HG03045 (cell line): Measurements from ENCODE around the gene CCDC175.

Experiments used
- ATAC-seq: cut with Tn5 transposase; IDR thresholded peaks from one replicate; pipeline ENCODE4 v1.9.1; 2021; ENCODE audit warnings: mild to moderate bottlenecking, moderate library complexity; ENCODE audit not compliant: unreplicated experiment

CCDC175 gene

DNA sequence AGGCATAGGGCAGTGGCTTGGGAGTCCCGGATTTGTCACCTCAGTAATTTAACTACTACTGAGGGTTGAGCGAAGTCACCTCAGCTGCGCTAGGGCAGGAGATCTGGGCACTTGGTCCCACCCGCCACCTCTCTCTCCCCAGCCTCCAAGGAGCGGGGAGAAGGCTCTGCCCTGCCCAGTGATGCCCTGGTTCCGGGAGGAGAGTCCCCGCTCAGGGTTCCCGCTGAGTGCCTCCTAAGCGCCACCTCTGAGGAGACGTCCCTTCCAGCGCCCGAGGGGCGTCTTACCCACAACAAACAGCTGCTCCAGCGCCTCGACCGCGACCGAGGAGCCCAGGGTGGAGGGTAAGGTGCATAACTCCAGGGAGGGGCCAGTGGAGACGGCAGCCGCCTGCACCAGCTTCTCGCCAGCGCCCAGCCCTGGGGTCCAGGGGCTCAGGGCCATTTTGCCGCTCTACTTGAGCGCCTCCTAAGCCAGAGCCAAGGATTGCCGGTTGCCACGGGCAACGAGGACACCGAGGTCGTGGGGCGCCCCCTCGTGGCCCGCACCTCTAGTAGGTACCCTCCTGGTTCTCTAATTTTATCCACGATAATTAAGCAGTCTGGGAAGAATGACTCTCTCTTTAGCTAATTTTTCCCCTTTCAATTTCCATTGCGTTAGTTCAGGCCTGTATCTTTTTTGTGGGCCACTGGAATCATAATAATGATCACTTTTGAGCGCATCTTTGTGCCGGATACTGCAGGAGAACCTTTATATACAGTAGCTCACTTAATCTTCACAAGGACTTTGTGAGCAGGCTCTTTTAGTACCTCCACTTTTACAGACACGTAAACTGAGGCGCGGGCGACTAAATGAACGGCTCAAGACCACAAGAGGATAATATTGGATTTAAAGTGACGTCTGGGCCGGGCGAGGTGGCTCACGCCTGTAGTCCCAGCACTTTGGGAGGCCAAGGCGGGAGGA, at the start of gene CCDC175:
CCDC175 (minus strand) TSS at position 481 of the 963 bp plus-strand sequence; CDS start at position 444, 37 bp downstream.
- ATAC-seq: peak; percentile 96

DNA sequence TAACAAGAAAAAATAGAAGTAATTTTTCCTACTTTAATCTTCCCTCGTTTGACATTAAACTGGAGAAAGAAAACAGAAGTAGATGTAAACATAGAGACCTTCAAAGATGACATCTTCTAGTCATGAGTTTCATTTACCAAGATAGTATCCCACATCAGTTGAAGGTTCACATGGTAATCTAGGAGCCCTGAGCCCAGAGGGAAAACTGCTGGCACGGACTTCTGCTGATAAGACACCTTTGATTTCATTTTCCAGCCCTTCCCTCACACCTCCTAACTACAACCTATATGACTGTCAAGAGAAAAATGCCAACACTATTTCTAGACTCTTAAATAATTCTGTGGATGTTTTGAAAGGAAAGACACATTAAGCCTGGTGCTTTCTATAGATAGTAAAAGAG, 46.0 kb upstream of the CCDC175 start:
- no peak for ATAC-seq

DNA sequence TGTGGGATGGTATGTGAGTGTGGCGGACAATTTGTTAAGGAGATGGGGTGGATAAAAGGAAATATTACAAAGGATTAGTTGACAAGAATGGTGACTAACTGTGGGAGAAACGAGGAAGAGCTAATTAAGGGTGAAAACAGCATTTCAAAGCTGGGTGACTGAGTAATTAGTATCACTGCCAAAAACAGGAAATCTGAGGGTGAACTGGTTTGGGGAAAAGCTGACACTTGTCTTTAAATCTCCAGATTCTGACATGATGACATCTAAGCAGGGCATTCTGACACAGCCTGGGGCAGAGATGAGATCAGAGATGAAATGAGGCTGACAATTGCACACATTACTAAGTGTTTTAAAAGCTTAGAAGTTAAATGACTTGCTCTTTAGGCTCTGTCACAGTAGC, 42.4 kb upstream of the CCDC175 start:
- ATAC-seq: no peak

DNA sequence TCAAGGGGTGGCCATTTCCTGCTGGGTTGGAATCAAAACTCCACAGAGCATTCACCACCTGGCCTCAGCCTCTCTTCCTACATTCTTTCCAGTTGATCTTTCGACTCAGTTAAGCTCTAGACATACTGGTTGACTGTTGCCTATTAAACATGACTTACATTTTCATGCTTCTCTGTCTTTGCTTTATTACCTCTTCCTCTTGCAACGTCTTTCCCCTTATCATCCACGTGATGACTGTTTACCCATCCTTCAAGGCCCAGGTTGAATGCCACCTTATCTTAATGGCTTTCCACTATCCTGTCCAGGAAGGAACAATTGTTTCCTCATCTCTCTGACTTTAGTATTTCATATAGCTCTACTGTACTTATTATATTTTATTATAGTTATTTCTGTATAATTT, 24.4 kb upstream of the CCDC175 start:
- ATAC-seq: no peak

DNA sequence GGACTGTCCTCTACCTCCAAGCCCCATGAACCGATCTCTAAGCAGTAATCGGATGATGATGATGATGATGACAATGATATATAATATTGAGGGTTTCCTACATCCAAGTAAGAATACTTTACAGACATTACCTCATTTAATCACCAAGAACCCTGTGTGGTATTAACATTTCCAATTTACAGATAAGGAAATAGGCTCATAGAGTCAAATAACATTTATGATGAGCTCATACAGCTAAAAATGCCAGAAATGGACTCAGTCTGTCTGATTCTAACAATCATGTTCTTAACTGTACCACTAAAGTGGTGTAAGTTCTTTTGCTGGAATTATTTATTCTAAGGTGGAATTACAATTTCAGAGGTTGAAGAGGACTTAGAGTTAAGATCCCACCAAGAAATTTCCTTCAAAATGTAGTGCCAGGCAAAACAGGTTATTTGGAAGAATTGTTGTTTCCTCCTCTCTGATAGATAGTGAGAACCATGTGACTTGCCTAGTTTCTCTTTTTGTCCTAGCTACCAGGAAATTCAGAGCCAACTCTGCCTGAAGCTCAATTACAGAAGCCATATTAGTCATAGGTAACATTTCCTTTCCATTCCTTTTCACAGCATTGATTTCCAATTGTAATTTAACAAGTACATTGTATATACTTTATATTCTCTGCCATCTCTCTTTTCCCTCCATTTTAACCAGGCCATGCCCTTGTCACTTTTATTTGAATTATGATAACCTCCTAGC, 23.8 kb upstream of the CCDC175 start:
- no peak for ATAC-seq

DNA sequence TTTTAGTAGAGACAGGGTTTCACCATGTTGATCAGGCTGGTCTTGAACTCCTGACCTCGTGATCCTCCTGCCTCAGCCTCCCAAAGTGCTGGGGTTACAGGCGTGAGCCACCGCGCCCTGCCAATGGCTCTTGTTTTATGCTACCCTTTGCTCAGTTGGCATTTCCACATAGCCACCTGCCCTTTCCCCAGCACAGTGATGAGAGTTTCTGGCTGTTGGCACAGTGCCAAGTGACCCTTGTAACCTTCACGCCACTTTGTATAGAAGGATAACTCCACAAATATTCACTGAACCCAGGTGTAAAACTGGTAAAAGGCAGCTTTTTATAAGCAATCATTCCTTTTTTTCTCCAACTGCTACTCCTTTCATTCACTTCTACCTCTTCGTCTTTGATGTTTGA, 18.5 kb upstream of the CCDC175 start:
- no peak for ATAC-seq

DNA sequence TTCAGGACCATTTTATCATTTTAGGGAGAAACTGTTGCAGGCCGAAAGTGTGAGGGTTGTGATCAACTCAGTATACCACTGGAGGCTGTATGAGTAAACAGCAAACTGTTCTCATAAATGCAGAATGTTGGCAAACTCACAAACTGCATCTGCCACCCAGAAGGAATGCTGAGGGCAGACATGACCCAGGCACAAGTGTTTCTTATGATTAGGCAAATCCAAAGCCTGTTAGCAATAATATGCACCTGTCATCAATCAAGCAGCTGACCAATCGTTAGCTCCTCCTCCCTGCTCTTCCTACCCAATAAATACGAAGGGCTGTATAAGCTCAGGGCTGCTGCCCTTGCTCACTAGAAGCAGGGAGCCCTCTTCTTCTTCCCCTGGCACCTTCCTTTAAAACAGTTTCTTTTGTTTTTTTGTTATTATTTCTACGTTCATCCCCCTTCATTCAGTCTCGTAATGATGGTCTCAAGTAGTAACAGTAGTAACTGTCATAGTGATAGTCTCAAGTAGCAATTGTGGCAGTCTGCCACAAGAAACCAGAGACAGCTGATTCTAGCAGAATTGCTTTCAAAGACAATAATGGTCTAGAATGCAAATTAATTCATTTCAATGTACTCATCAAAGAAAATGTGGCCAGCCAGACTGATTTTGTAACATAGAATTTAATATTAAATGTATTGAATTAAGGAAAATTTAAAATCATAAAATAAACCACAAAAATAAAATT, 15.2 kb upstream of the CCDC175 start:
- ATAC-seq: no peak

DNA sequence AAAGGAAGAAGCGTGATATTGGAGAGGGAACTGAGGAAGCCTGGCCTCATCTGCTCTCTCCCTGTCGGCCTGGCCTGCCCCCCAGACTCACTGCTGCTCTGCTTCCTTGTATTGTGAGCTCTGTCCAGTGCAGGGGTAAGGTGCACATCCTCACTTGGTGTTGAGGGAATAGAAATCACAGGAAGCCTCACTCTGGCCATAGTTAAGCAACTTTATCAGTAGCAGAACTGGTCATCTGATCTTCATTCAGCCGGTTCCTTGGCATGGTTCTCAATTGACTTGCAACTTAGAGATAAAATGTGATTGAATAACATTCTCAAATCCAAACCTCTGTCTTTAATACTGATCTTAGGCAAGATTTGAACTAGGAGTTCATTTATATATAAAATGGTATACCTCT, 11.5 kb upstream of the CCDC175 start:
- no peak for ATAC-seq

DNA sequence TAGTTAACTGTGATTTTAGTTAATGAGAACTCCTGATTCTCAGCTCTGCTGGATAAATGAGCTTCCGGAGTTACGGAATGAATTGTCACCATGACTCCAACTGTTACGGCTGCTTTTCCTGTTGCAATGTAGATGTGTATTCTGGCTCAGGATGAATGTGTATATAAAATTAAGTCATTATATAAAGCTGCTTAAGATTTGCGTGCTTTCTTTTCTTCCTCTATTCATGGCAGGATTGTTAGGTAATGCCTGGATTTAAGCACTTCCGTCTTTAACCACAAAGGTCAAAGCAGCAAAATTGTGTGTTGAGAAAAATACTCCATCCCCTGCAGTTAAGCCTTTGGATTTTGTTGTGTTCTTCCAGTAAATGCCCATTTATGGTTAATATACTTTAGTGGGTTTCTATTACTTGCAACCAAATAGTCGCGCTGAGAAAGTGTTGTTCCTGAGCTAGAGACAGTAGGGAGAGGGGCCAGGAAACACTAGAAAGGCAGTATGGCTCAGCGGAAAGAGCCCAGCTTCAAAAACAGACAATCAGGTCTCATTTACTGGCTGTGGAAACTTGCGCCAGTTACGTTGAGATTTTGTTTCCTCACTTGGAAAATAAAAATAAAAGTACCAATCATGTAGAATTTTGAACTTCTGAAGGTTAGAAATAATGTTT, 9.4 kb upstream of the CCDC175 start:
- ATAC-seq: no peak

DNA sequence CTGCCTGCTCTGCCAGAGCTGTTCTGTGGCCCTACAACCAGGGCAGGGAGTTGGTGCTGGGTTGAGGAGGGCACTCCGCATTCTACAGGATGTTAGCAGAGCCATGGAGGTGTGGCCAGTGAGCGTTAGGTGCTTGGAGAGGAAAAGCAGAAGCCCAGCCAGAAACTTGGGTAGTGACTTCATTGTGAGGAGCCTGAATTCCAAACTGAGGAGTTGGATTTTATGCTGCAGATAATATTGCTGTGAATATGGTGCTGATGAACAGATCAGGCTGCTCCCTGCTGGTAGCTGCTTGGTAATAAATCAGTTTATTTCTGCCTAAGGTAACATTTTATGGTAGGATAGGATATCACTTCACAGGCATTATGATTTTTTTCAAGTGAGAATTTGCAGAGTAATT, 7.1 kb upstream of the CCDC175 start:
- ATAC-seq: no peak

DNA sequence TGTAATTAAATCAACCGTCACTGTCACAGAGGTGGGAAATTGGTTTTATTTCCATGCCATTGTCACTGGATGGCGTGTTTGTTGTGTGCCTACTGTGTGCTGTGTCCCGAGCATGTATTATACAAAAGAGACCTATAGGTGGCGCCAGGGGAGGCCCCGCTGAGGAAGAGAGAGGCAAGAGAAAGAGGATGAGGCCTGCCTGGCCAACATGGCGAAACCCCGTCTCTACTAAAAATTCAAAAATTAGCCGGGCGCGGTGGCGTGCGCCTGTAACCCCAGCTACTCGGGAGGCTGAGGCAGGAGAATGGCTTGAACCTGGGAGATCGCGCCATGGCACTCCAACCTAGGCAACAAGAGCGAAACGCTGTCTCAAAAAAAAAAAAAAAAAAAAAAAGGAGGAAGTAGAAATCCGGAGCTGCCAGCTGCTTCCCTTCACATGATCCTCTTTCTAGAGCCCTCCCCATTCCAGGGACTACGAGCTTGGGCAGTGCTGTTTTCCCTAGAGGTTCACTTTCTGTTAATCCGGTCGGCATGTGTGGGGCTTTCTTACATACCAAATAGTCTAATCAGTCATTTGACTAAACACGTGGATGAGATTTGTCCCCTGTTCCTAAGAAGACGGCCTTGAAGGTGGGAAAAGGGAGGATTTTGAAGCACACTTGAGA, 6.4 kb upstream of the CCDC175 start:
- ATAC-seq: no peak

DNA sequence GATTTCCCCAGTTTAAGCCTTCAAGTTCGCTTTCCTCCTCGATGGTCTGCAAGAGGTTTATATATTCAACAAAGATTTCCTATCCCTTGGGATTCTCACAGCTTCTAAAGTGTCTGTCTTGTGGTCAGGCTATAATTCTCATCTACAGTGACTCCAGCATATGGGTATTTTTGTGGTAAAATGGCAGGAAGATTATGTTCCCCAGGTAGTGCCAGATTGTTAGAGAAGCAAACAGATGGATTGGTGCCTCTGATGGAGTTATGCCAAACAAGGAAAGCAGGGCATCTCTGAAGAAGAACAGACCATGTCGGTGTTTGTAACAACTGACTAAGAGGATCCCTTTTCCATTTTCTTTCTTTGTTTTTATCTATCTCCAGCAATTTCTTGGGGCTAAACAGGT, 5.5 kb upstream of the CCDC175 start:
- no peak for ATAC-seq

DNA sequence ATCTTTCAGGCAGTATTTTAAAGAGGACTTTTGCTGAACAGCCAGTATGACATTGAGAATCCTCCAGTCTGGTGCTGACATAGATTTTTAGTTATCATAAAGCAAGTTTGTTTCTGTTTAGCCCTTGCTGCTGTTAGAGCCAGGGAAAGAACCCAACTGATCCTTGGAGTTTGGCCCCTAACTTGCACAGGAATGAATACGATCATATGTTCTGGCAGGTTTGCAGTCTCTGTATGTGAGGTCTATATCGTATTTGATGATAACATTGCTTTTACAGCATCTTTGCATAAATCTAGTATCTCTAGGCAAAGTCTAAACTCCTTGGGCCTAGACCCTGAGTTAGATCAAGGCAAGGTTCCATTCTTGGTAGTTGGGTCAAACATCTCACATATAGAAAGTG, 4.3 kb upstream of the CCDC175 start:
- ATAC-seq: no peak

DNA sequence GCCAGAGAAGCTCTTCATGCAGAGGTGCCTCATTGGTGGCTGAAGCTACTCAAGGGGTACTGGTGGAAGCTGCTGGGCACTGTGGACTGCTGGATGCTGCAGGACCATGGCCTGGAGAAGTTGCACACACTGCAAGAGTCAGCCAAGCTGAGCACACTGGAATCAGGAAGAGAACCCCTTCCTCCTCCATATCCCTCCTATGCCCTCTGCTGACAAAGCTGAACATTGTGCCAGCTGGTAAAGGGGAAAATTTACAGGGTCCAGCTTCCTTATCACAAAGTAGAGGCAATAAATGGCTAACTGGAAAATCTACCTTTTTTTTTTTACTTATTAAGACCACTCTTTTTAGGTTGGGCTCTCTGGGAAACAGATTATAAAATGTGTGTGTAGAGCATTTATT, 6.5 kb downstream of the CCDC175 start:
- no peak for ATAC-seq

DNA sequence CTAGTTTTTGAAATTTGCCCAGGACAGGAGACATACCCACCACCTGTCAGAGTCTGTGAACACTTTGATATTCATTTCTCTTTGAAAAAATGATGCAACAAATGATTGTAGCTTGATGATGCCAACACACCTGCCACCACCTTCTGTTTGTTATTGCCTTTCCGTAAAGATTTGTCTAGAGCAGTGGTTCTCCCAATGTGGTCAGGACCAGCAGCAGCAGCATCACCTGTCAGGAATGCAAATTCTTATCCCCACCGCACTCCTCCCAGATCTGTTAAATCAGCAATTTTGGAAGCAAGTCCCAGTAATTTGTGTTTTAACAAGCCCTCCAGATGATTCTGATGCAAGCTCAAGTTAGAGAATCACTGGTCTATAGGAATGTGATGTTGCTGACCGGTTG, 9.9 kb downstream of the CCDC175 start:
- no peak for ATAC-seq

DNA sequence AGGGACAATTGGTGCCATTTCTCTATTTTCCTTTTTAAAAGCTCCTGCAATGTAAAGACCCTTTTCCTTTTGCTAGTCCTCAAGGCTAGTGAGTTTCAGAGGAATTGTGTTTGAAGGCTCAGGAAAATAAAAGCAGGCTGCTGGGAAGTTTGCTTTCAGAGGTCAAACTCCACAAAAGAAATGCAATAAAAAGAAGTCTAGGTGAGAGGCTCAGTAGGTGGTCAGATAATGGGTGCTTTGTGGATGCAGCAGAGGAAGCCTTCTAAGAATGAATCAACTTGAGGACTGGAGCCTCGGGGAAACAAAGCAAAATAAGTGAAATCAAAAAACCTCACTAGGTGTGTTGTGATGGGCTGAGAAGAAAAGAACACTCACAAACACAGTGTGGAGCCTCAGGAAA, 10.3 kb downstream of the CCDC175 start:
- no peak for ATAC-seq

DNA sequence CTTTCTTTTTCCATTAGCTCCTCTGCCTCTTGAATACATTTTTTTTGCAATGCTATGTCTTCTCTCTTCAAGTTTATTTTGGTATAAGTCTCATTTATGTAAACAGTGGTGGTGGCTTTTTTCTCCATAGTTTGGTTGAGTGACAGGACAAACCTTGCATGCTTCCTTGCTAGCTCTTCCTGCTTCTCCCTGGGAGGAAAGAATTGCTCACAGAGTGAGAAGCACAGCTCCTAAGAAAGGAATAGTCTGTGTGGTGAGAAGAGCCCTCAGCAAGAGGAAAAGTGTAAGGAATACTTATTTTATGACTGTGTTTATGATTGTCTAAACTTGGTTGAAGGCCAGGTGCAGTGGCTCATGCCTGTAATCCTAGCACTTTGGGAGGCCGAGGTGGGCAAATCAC, 11.5 kb downstream of the CCDC175 start:
- ATAC-seq: no peak

DNA sequence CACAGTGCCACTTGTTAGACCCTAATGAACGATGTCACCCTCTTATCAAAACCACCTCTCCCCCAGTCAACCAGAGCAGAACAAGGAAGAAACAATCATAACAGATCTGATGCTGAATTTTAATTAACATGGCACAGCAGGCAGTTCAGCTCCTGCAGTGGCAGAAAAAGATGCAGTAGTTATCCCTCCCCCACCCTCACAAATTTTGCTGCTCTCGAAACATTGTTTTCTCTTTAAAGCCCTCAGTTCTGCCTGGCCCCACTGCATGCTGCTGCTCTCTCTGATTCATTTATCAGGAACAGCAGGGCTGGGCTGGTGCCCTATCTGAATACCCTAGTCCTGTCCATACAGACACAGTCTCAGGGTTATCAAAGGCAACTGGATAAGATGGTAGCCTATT, 12.2 kb downstream of the CCDC175 start:
- no peak for ATAC-seq

DNA sequence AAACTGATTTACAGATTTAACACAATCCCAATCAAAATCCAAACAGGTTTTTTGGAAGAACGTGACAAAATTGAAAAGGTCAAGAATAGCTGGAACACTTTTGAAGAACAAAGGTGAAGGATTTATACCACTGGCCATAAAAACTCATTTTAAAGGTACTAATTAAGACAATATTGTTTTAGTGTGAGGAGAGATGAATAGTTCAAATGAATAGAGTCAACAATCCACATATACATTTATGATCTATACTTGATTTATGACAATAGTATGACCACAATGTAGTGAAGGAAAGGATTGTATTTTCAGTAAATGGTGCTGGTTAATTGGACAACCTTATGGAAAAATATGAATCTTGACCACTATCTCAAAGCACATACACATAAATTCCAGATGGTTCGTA, 29.3 kb downstream of the CCDC175 start:
- ATAC-seq: no peak

DNA sequence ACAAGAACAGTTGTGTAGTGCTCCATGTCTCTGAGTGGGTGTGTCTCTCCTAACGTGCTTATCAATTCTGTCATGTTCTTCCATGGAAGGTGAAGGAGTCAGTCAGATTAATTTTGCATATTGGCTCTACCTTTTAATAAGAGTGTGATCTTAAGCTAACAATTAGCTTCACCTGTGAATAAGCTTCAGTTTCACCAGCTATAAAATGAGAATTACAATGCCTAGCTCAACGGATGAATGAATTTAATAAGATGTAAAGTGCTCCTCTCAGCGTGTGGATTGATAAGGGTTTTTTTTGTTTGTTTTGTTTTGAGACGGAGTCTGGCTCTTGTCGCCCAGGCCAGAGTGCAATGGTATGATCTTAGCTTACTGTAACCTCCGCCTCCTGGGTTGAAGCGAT, 32.7 kb downstream of the CCDC175 start:
- ATAC-seq: no peak
